GM23338 (cell line): ENCODE data around the gene GASK1B. TPM values are rescaled to one million over a fixed set of nuclear protein-coding genes. Genes with fewer than 3 reads are reported as not detected.

Experiments
- CTCF ChIP-seq, 2 experiments: fragments of 200-600 bp in 1 of 2; sonication (generic) in 1 of 2; conservative IDR thresholded peaks; 2 replicates each; pipeline versions ENCODE4 v1.5.1 to v1.6.1; 2016 to 2017; ENCODE audit warnings: antibody characterized with exemption in 2 of 2, low read depth in 2 of 2, mild to moderate bottlenecking in 2 of 2, moderate library complexity in 1 of 2
- JUNB ChIP-seq: IDR thresholded peaks from one replicate; pipeline ENCODE4 v1.6.1; 2016; ENCODE audit warnings: antibody characterized with exemption; ENCODE audit not compliant: unreplicated experiment
- REST ChIP-seq: IDR thresholded peaks from one replicate; pipeline ENCODE4 v1.6.1; 2018; ENCODE audit warnings: antibody characterized with exemption; ENCODE audit not compliant: unreplicated experiment
- ZNF114 ChIP-seq: fragments of 250-450 bp; sonication (Bioruptor Pico); IDR thresholded peaks from 2 replicates; pipeline ENCODE4 v1.5.0; 2020; ENCODE audit warnings: mild to moderate bottlenecking, moderate library complexity
- ZNF331 ChIP-seq: fragments of 250-450 bp; sonication (Bioruptor Pico); IDR thresholded peaks from 2 replicates; pipeline ENCODE4 v1.5.0; 2020; ENCODE audit warnings: low read depth, mild to moderate bottlenecking, moderate library complexity
- ZNF462 ChIP-seq: fragments of 250-450 bp; sonication (Bioruptor Pico); IDR thresholded peaks from 2 replicates; pipeline ENCODE4 v1.5.0; 2020; ENCODE audit warnings: mild to moderate bottlenecking, moderate library complexity
- polyA plus RNA-seq: library from polyadenylated mRNA; unstranded; fragments of >200 nt; fragmentation: Nextera tagmentation; extraction: Ambion mirVana; gene quantifications from 2 replicates; pipeline ENCODE4 v1.2.1, GENCODE V29; 2016
- total RNA-seq: library from RNA; depleted of rRNA; stranded (reverse); fragments of >200 nt; shearing (Covaris generic); gene quantifications from 2 replicates; pipeline ENCODE4 v1.2.3, GENCODE V29; 2014

The GASK1B gene
- total and polyA plus RNA-seq, 2 experiments from 2014 or later, result not detected

- no peak for TF ChIP-seq ZNF462 (CRISPR knock-in tag)
- TF ChIP-seq REST, result no peak
- TF ChIP-seq ZNF331 (CRISPR knock-in tag), result no peak
- no peak for TF ChIP-seq JUNB
- no peak for TF ChIP-seq CTCF (conservative IDR thresholded peaks at IDR 0.05; ENCODE audit: low read depth in 2 of 2)
- TF ChIP-seq ZNF114 (CRISPR knock-in tag), result no peak
Measured at GRCh38 chr4:158201876-158202275, 29.1 kb upstream of the GASK1B start (continued).
